Measurements from ENCODE around the gene TBX6. TPM values are rescaled to one million over a fixed set of nuclear protein-coding genes. Genes with fewer than 3 reads are reported as not detected.

Gene TBX6
- total RNA-seq, 2 donors from 2014 or later: 0.43 TPM; not detected in 1

GRCh38 chr16:30114411-30114810 is 22.7 kb upstream of the TBX6 start:
- DNase-seq (ENCODE audit: low spot score): no peak
- no peak overlapping the region for H3K4me3 ChIP-seq
- H3K27ac ChIP-seq: no peak overlapping the region
- no peak for TF ChIP-seq CTCF (IDR thresholded peaks at IDR 0.05)
- H3K4me1 ChIP-seq: no peaks in the 10 kb centered on the region
- H3K36me3 ChIP-seq: peaks cover 52% of the 10 kb centered on the region
- H3K9me3 ChIP-seq: no peaks in the 10 kb centered on the region
- no peaks in the 10 kb centered on the region for H3K27me3 ChIP-seq

- no peaks in the 10 kb centered on the region for H3K4me1 ChIP-seq
- peaks cover 46% of the 10 kb centered on the region for H3K36me3 ChIP-seq
- H3K4me3 ChIP-seq: no peak overlapping the region
- TF ChIP-seq CTCF (IDR thresholded peaks at IDR 0.05): no peak
- DNase-seq (ENCODE audit: low spot score): no peak
- no peak overlapping the region for H3K27ac ChIP-seq
- H3K27me3 ChIP-seq: no peaks in the 10 kb centered on the region
- no peaks in the 10 kb centered on the region for H3K9me3 ChIP-seq
These were observed 22.1 kb upstream of the TBX6 start for GRCh38 chr16:30113711-30114333.

GRCh38 chr16:30113031-30113710 is 21.4 kb upstream of the TBX6 start, which contains the start of gene GDPD3:
GDPD3 (minus strand) TSS chr16:30113537; CDS start chr16:30113478, 59 bp downstream.
- no peaks in the 10 kb centered on the region for H3K27me3 ChIP-seq
- no peaks in the 10 kb centered on the region for H3K9me3 ChIP-seq
- H3K27ac ChIP-seq: no peak within 1 kb of the TSS
- peaks cover 44% of the 10 kb centered on the region for H3K36me3 ChIP-seq
- no peaks in the 10 kb centered on the region for H3K4me1 ChIP-seq
- no peak within 1 kb of the TSS for H3K4me3 ChIP-seq
- no peak for TF ChIP-seq CTCF (IDR thresholded peaks at IDR 0.05)
- no peak for DNase-seq (ENCODE audit: low spot score)

GRCh38 chr16:30112197-30113030 is 20.7 kb upstream of the TBX6 start:
- Histone ChIP-seq H3K36me3 (peaks cover 44% of the 10 kb centered on the region), H3K9me3 (no peaks in the 10 kb centered on the region), H3K4me3 (no peak overlapping the region), H3K4me1 (no peaks in the 10 kb centered on the region), H3K27ac (no peak overlapping the region), H3K27me3 (no peaks in the 10 kb centered on the region)
- peak in 1 of 2 donors; percentile 68 for TF ChIP-seq CTCF (IDR thresholded peaks at IDR 0.05)
- no peak for DNase-seq (ENCODE audit: low spot score)

- H3K4me3 ChIP-seq: no peak overlapping the region
- H3K4me1 ChIP-seq: no peaks in the 10 kb centered on the region
- H3K27me3 ChIP-seq: no peaks in the 10 kb centered on the region
- H3K36me3 ChIP-seq: peaks cover 31% of the 10 kb centered on the region
- H3K9me3 ChIP-seq: no peaks in the 10 kb centered on the region
- no peak for DNase-seq (ENCODE audit: low spot score)
- H3K27ac ChIP-seq: no peak overlapping the region
- TF ChIP-seq CTCF (IDR thresholded peaks at IDR 0.05): no peak
These were observed 18.9 kb upstream of the TBX6 start for GRCh38 chr16:30110661-30111060.
